ENCODE results near the gene TMEM147. TPM values are rescaled to one million over a fixed set of nuclear protein-coding genes. Genes with fewer than 3 reads are reported as not detected.

The TMEM147 gene
- total and polyA plus RNA-seq, 2 experiments from 2014 or later = 129 to 214 TPM

GRCh38 chr19:35551091-35551810 is 5.8 kb downstream of the TMEM147 start:
- in situ Hi-C loops (cut with MboI) = no loop called here
- H4K20me1 ChIP-seq (ENCODE audit: insufficient read depth) = no peaks in the 10 kb centered on the region
- TF ChIP-seq EZH2 (IDR thresholded peaks at IDR 0.05; ENCODE audit: insufficient read depth, poor library complexity, severe bottlenecking) (no peak), EZH2phosphoT487 (IDR thresholded peaks at IDR 0.05; ENCODE audit: insufficient read depth, low read depth) (no peak)
- no peaks in the 10 kb centered on the region for H3F3A ChIP-seq (ENCODE audit: insufficient read depth)
- no peaks in the 10 kb centered on the region for H3K9me3 ChIP-seq (ENCODE audit: low read depth)
- H3K27me3 ChIP-seq (replicated peaks; ENCODE audit: insufficient read depth) = no peaks in the 10 kb centered on the region
- no peak for DNase-seq
- no peak overlapping the region for H3K4me2 ChIP-seq (ENCODE audit: unreplicated experiment)
- no peak overlapping the region for H2AFZ ChIP-seq
- H3K27ac ChIP-seq = no peak overlapping the region
- 79 to 81% methylated on average over 21 of the region's 21 CpGs for WGBS, 2 experiments (ENCODE audit: low coverage in 1 of 2, low lambda C conversion rate in 2 of 2, missing lambda C conversion rate in 2 of 2)
- H3K4me1 ChIP-seq (ENCODE audit: insufficient read depth) = no peaks in the 10 kb centered on the region
- H3K36me3 ChIP-seq (ENCODE audit: low read depth) = no peaks in the 10 kb centered on the region
- H3K9me2 ChIP-seq (ENCODE audit: insufficient read depth) = no peaks in the 10 kb centered on the region
- no peak overlapping the region for H3K4me3 ChIP-seq
- H3K79me2 ChIP-seq (ENCODE audit: insufficient read depth) = peaks cover 8% of the 10 kb centered on the region
- H3K9ac ChIP-seq = no peak overlapping the region

- H2AFZ ChIP-seq = no peak overlapping the region
- H3K4me2 ChIP-seq (ENCODE audit: unreplicated experiment) = no peak overlapping the region
- H3K4me1 ChIP-seq (ENCODE audit: insufficient read depth) = no peaks in the 10 kb centered on the region
- H3K9me3 ChIP-seq (ENCODE audit: low read depth) = no peaks in the 10 kb centered on the region
- in situ Hi-C loops (cut with MboI) = no loop called here
- 45 to 50% methylated on average over 13 of the region's 13 CpGs for WGBS, 2 experiments (ENCODE audit: low coverage in 1 of 2, low lambda C conversion rate in 2 of 2, missing lambda C conversion rate in 2 of 2)
- no peaks in the 10 kb centered on the region for H3K27me3 ChIP-seq (replicated peaks; ENCODE audit: insufficient read depth)
- no peaks in the 10 kb centered on the region for H3K79me2 ChIP-seq (ENCODE audit: insufficient read depth)
- no peaks in the 10 kb centered on the region for H3K36me3 ChIP-seq (ENCODE audit: low read depth)
- no peak overlapping the region for H3K4me3 ChIP-seq
- TF ChIP-seq EZH2 (IDR thresholded peaks at IDR 0.05; ENCODE audit: insufficient read depth, poor library complexity, severe bottlenecking) (no peak), EZH2phosphoT487 (IDR thresholded peaks at IDR 0.05; ENCODE audit: insufficient read depth, low read depth) (no peak)
- no peak overlapping the region for H3K9ac ChIP-seq
- no peaks in the 10 kb centered on the region for H3F3A ChIP-seq (ENCODE audit: insufficient read depth)
- no peaks in the 10 kb centered on the region for H4K20me1 ChIP-seq (ENCODE audit: insufficient read depth)
- H3K27ac ChIP-seq = no peak overlapping the region
- H3K9me2 ChIP-seq (ENCODE audit: insufficient read depth) = no peaks in the 10 kb centered on the region
- no peak for DNase-seq
Measured at GRCh38 chr19:35552534-35553384, 7.3 kb downstream of the TMEM147 start.

GRCh38 chr19:35553385-35554000 is 8.1 kb downstream of the TMEM147 start:
- Histone ChIP-seq H3K4me1 (ENCODE audit: insufficient read depth) (no peaks in the 10 kb centered on the region), H3K36me3 (ENCODE audit: low read depth) (no peaks in the 10 kb centered on the region), H3K9me3 (ENCODE audit: low read depth) (no peaks in the 10 kb centered on the region), H3K27ac (no peak overlapping the region), H3K9ac (no peak overlapping the region), H3F3A (ENCODE audit: insufficient read depth) (no peaks in the 10 kb centered on the region), H4K20me1 (ENCODE audit: insufficient read depth) (no peaks in the 10 kb centered on the region), H2AFZ (no peak overlapping the region), H3K4me3 (no peak overlapping the region), H3K27me3 (replicated peaks; ENCODE audit: insufficient read depth) (no peaks in the 10 kb centered on the region), H3K79me2 (ENCODE audit: insufficient read depth) (no peaks in the 10 kb centered on the region), H3K4me2 (ENCODE audit: unreplicated experiment) (no peak overlapping the region), H3K9me2 (ENCODE audit: insufficient read depth) (no peaks in the 10 kb centered on the region)
- TF ChIP-seq EZH2 (IDR thresholded peaks at IDR 0.05; ENCODE audit: insufficient read depth, poor library complexity, severe bottlenecking) (no peak), EZH2phosphoT487 (IDR thresholded peaks at IDR 0.05; ENCODE audit: insufficient read depth, low read depth) (no peak)
- in situ Hi-C loops (cut with MboI) = no loop called here
- DNase-seq = no peak
- WGBS, 2 experiments (ENCODE audit: low coverage in 1 of 2, low lambda C conversion rate in 2 of 2, missing lambda C conversion rate in 2 of 2) = 57 to 58% methylated on average over 14 of the region's 14 CpGs

GRCh38 chr19:35554076-35554475 is 8.7 kb downstream of the TMEM147 start:
- H4K20me1 ChIP-seq (ENCODE audit: insufficient read depth) = no peaks in the 10 kb centered on the region
- no peaks in the 10 kb centered on the region for H3K9me3 ChIP-seq (ENCODE audit: low read depth)
- no peak overlapping the region for H2AFZ ChIP-seq
- no peaks in the 10 kb centered on the region for H3K4me1 ChIP-seq (ENCODE audit: insufficient read depth)
- H3F3A ChIP-seq (ENCODE audit: insufficient read depth) = no peaks in the 10 kb centered on the region
- H3K9me2 ChIP-seq (ENCODE audit: insufficient read depth) = no peaks in the 10 kb centered on the region
- no peak for DNase-seq
- 0 out of 2 replicates have a peak, but pooled peaks cover 4% of the 10 kb centered on the region for H3K27me3 ChIP-seq (replicated peaks; ENCODE audit: insufficient read depth)
- H3K36me3 ChIP-seq (ENCODE audit: low read depth) = no peaks in the 10 kb centered on the region
- no peak for TF ChIP-seq EZH2 (IDR thresholded peaks at IDR 0.05; ENCODE audit: insufficient read depth, poor library complexity, severe bottlenecking)
- no peak for TF ChIP-seq EZH2phosphoT487 (IDR thresholded peaks at IDR 0.05; ENCODE audit: insufficient read depth, low read depth)
- H3K4me3 ChIP-seq = no peak overlapping the region
- in situ Hi-C loops (cut with MboI) = no loop called here
- H3K4me2 ChIP-seq (ENCODE audit: unreplicated experiment) = no peak overlapping the region
- no peak overlapping the region for H3K9ac ChIP-seq
- no peak overlapping the region for H3K27ac ChIP-seq
- no peaks in the 10 kb centered on the region for H3K79me2 ChIP-seq (ENCODE audit: insufficient read depth)
- WGBS, 2 experiments (ENCODE audit: low coverage in 1 of 2, low lambda C conversion rate in 2 of 2, missing lambda C conversion rate in 2 of 2) = 53 to 60% methylated on average over 5 of the region's 5 CpGs
